HL-60 (cell line): ENCODE measurements around the gene OR10W1.

ENCODE experiments used
- SPI1 ChIP-seq: IDR thresholded peaks from 2 replicates; pipeline ENCODE4 v1.6.1; 2012; ENCODE audit warnings: low read depth, mild to moderate bottlenecking, borderline replicate concordance
- TF ChIP-seq, protein P1 (sequence below): IDR thresholded peaks from one replicate; pipeline ENCODE4 v1.5.1; 2011; ENCODE audit warnings: low read length, control low read depth, inconsistent platforms; ENCODE audit not compliant: insufficient read depth
- TF ChIP-seq, protein P2 (sequence below): IDR thresholded peaks from 2 replicates; pipeline ENCODE4 v1.6.1; 2012; ENCODE audit warnings: low read depth; ENCODE audit not compliant: insufficient replicate concordance

DNA sequence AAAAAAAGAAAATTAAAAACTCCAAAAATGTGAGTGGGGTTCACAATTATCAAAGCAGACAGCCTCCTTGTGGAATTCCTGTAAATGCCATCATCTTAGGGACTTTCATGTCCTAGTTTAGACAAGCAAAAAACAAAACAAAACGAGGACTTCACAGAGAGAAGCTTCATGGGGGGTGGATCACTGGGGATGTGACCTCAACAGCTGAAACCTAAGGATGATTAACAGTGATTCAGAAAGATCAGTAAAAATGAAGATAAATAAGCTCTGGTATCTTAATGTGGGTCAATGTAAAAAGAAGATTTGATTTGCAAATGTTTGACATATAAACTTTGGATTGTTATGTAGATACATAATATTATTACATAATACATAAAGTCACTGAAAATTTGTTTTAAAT, 8.1 kb upstream of the OR10W1 start:
- TF ChIP-seq, protein P1, sequence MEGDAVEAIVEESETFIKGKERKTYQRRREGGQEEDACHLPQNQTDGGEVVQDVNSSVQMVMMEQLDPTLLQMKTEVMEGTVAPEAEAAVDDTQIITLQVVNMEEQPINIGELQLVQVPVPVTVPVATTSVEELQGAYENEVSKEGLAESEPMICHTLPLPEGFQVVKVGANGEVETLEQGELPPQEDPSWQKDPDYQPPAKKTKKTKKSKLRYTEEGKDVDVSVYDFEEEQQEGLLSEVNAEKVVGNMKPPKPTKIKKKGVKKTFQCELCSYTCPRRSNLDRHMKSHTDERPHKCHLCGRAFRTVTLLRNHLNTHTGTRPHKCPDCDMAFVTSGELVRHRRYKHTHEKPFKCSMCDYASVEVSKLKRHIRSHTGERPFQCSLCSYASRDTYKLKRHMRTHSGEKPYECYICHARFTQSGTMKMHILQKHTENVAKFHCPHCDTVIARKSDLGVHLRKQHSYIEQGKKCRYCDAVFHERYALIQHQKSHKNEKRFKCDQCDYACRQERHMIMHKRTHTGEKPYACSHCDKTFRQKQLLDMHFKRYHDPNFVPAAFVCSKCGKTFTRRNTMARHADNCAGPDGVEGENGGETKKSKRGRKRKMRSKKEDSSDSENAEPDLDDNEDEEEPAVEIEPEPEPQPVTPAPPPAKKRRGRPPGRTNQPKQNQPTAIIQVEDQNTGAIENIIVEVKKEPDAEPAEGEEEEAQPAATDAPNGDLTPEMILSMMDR, result no peak
- no peak for TF ChIP-seq SPI1
- TF ChIP-seq, protein P2, sequence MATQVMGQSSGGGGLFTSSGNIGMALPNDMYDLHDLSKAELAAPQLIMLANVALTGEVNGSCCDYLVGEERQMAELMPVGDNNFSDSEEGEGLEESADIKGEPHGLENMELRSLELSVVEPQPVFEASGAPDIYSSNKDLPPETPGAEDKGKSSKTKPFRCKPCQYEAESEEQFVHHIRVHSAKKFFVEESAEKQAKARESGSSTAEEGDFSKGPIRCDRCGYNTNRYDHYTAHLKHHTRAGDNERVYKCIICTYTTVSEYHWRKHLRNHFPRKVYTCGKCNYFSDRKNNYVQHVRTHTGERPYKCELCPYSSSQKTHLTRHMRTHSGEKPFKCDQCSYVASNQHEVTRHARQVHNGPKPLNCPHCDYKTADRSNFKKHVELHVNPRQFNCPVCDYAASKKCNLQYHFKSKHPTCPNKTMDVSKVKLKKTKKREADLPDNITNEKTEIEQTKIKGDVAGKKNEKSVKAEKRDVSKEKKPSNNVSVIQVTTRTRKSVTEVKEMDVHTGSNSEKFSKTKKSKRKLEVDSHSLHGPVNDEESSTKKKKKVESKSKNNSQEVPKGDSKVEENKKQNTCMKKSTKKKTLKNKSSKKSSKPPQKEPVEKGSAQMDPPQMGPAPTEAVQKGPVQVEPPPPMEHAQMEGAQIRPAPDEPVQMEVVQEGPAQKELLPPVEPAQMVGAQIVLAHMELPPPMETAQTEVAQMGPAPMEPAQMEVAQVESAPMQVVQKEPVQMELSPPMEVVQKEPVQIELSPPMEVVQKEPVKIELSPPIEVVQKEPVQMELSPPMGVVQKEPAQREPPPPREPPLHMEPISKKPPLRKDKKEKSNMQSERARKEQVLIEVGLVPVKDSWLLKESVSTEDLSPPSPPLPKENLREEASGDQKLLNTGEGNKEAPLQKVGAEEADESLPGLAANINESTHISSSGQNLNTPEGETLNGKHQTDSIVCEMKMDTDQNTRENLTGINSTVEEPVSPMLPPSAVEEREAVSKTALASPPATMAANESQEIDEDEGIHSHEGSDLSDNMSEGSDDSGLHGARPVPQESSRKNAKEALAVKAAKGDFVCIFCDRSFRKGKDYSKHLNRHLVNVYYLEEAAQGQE, result no peak
